Measurements from ENCODE around the gene VGLL4. TPM values are rescaled to one million over a fixed set of nuclear protein-coding genes. Genes with fewer than 3 reads are reported as not detected.
A peak's percentile ranks its signal among the peaks of the same experiment; 100 is the strongest.

The VGLL4 gene
- total RNA-seq, 1 donor from 2014 or later: 48.7 TPM

DNA sequence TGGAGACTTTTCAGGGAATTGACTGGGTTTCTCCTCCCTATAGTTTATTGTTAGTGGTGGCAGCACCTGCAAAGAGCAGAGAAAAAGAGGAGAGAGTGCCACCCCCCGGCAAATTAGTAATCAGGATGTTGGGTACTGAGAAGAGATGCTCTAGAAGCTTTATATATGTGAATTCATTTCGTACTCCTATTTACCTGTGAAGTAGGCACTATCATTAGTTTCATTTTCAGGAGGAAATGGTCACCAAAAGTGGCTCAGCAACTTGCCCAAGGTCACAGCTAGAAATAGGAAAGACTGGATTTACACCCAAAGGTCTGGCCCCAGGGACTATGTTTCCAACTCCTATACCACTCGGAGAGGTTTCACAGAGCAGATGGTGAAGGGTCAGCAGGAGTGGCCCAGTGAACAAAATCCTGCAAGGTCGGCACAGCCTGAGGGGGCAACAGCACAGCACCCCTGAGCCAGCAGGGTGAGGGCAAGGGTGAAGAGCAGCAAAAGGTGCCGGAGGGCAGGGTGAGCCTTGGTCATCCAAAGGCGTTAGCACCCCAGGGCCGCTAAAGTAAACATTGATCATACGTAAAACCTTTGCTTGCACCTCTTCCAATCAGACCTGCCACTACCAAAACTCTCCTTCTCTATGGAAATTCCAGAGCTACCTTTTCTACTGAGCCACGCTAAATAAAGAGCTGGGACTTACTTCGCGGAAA lies 23.6 kb downstream of the VGLL4 start:
- no peak for DNase-seq (ENCODE audit: low spot score)
- peaks cover 4% of the 10 kb centered on the region for H3K9me3 Mint-ChIP-seq
- H3K36me3 Mint-ChIP-seq (ENCODE audit: low read depth): peaks cover 18% of the 10 kb centered on the region
- intact Hi-C loops (cut with micrococcal nuclease): loop anchor here (2.0 to 10.0 kb wide), 4 partner anchors 15 to 1183 kb away; partner anchors contain the start of genes RAF1 and TSEN2
- H3K27me3 Mint-ChIP-seq (ENCODE audit: insufficient read depth): no peaks in the 10 kb centered on the region
- no peak overlapping the region for H3K27ac Mint-ChIP-seq
- H3K4me3 Mint-ChIP-seq: peak overlapping the region; percentile 21
- H3K4me1 Mint-ChIP-seq (ENCODE audit: low read depth): peaks cover 74% of the 10 kb centered on the region

DNA sequence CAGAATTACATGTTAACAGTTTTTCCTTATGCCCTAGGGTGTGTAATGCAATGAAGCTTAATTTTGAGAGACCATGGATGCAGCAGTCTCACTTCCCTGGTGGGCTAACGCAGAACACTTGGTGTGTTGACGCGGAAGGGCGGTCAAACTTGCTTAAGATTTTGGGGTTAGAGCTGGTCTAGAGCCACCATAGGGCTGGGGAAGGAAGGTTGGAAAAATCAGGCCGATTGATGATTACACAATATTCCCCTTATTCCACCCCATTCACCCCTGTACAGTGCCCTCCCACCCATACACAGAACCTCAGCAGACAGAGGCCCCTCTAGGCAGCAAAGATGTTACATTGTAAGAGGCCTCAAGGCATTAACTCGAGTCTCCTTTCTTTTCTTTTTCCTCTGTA lies 24.3 kb downstream of the VGLL4 start:
- no peak overlapping the region for H3K4me3 Mint-ChIP-seq
- intact Hi-C loops (cut with micrococcal nuclease): no loop called here
- peaks cover 67% of the 10 kb centered on the region for H3K4me1 Mint-ChIP-seq (ENCODE audit: low read depth)
- H3K27ac Mint-ChIP-seq: no peak overlapping the region
- H3K36me3 Mint-ChIP-seq (ENCODE audit: low read depth): peaks cover 17% of the 10 kb centered on the region
- peaks cover 4% of the 10 kb centered on the region for H3K9me3 Mint-ChIP-seq
- H3K27me3 Mint-ChIP-seq (ENCODE audit: insufficient read depth): no peaks in the 10 kb centered on the region
- no peak for DNase-seq (ENCODE audit: low spot score)

DNA sequence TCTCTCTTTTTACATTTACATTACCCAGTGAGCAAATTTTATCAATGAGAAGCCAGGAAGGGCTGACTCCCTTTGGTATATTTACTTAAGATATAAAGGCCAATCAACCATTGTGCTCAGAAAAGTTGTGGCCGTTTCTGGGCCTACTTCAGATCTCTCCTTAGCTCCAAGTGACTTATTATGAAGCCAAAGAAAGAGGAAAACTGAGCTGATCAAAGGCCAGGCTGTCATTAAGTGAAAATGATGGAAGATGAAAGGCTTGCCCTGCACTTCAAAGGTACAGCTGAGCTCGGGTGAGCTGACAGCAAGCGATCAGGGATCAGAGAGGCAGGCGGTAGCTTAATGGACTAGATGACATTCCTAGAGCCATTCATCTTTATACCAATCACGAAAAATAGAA lies 24.8 kb downstream of the VGLL4 start:
- no peak overlapping the region for H3K27ac Mint-ChIP-seq
- H3K27me3 Mint-ChIP-seq (ENCODE audit: insufficient read depth): no peaks in the 10 kb centered on the region
- peaks cover 62% of the 10 kb centered on the region for H3K4me1 Mint-ChIP-seq (ENCODE audit: low read depth)
- no peak for DNase-seq (ENCODE audit: low spot score)
- H3K36me3 Mint-ChIP-seq (ENCODE audit: low read depth): peaks cover 12% of the 10 kb centered on the region
- H3K9me3 Mint-ChIP-seq: peaks cover under 1% of the 10 kb centered on the region
- intact Hi-C loops (cut with micrococcal nuclease): no loop called here
- no peak overlapping the region for H3K4me3 Mint-ChIP-seq

DNA sequence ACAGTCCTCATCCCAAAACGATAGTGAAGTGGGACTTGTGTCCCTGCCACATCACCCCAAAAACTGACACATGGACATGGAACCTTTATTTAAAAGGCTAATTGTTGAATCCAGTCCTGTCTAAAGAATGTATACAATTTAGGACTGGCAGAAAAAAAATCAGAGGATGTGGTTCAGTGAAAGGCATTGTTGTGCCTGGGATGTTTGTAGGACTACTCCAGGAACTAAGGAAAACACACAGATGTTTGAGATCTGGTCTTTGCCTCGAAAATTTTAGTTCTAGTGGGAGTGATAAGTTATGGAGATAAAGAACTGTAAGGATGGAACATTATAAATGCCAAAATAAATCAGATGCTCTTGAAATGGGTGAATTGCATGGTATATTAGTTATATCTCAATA lies 27.2 kb downstream of the VGLL4 start:
- Mint-ChIP-seq H3K36me3 (ENCODE audit: low read depth) (peaks cover 5% of the 10 kb centered on the region), H3K4me3 (no peak overlapping the region), H3K27ac (no peak overlapping the region), H3K27me3 (ENCODE audit: insufficient read depth) (no peaks in the 10 kb centered on the region), H3K9me3 (no peaks in the 10 kb centered on the region), H3K4me1 (ENCODE audit: low read depth) (peaks cover 52% of the 10 kb centered on the region)
- no peak for DNase-seq (ENCODE audit: low spot score)
- intact Hi-C loops (cut with micrococcal nuclease): no loop called here

DNA sequence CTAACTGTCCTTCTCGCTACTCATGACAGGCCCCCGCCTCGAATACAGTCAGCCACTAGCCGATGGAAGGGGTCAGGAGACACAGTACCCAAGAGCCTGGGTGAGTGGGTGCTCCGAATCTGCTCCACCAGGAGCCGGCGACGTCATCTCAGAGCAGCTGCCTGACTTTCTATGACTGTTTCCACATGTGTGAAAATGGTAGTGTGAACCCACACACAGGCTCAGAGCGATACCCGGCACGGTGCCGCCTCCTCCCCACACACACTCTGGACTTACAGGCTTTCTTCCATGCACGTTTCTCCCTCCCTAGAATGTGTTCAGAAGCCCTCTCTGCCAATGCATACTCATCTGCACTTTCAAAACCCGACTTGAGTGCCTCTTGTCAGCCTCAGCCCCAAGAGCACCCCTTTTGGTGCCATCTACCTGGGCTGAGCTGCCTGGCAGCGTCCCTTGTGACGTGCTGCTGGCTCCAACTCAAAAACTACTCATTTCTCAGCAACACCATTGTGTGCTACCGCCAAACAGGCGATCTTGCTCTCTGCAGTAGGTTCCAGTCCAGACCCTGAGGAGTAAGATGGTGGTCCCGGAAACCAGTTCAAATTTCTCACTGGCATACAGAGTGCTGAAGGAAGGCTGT lies 29.7 kb downstream of the VGLL4 start:
- Mint-ChIP-seq H3K27me3 (ENCODE audit: insufficient read depth) (no peaks in the 10 kb centered on the region), H3K36me3 (ENCODE audit: low read depth) (peaks cover 1% of the 10 kb centered on the region), H3K4me1 (ENCODE audit: low read depth) (peaks cover 39% of the 10 kb centered on the region), H3K4me3 (no peak overlapping the region), H3K9me3 (no peaks in the 10 kb centered on the region), H3K27ac (no peak overlapping the region)
- no peak for DNase-seq (ENCODE audit: low spot score)
- intact Hi-C loops (cut with micrococcal nuclease): no loop called here

DNA sequence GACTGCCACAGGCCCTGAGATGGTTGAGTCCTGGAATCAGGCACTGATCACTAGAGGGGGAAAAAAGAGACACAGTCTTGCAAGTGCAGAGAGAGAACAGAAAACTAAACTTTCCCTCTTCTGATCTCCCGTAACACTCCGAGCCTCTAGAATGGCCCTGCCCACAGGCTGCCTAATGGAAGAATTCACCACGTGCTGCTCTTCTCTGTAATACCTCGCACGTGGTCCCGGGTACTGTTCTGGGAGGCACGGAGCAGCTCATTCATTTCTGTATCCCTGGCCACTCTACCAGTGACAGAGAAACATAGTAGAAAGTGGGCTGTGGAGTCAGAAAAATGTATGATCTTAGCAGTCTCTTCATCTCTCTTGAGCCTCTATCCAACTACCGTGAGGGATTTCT lies 30.4 kb downstream of the VGLL4 start:
- H3K27me3 Mint-ChIP-seq (ENCODE audit: insufficient read depth): no peaks in the 10 kb centered on the region
- no peak overlapping the region for H3K27ac Mint-ChIP-seq
- no peak for DNase-seq (ENCODE audit: low spot score)
- intact Hi-C loops (cut with micrococcal nuclease): no loop called here
- H3K9me3 Mint-ChIP-seq: no peaks in the 10 kb centered on the region
- peaks cover 1% of the 10 kb centered on the region for H3K36me3 Mint-ChIP-seq (ENCODE audit: low read depth)
- peaks cover 38% of the 10 kb centered on the region for H3K4me1 Mint-ChIP-seq (ENCODE audit: low read depth)
- no peak overlapping the region for H3K4me3 Mint-ChIP-seq

DNA sequence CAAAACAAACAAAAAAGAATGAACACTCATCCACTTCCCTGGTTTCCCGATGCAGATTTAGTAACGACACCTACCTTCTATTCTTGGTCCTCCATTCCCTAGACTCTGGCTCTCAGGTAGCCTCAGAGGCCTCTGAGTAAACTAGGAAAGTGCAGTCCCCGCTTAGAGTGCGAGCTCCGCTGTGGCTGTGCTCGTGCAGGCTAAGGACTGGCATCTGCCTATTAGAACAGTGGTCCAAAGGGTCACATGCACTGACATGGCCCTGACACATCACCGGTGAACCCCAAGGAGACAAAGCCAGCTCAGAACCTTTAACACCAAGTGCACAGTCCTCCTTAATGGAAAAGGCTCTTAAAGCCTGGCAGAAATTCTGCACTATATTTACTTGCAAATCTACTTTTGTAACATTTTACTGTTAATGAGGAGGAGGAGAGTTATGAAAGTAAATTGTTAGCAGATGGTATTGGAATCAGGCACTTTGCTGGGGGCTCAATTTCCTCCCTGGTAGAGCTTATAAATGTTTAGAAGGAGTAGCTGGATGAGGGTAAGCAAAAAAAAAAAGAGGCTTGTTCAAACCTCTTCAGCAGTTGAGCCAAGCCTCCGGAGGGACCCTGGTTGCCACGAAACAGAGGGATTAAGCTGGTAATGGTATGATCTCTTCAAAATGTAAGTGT lies 31.1 kb downstream of the VGLL4 start:
- H3K27ac Mint-ChIP-seq: no peak overlapping the region
- no peaks in the 10 kb centered on the region for H3K27me3 Mint-ChIP-seq (ENCODE audit: insufficient read depth)
- no peaks in the 10 kb centered on the region for H3K9me3 Mint-ChIP-seq
- H3K4me1 Mint-ChIP-seq (ENCODE audit: low read depth): peaks cover 41% of the 10 kb centered on the region
- intact Hi-C loops (cut with micrococcal nuclease): no loop called here
- DNase-seq (ENCODE audit: low spot score): no peak
- peaks cover 1% of the 10 kb centered on the region for H3K36me3 Mint-ChIP-seq (ENCODE audit: low read depth)
- no peak overlapping the region for H3K4me3 Mint-ChIP-seq

DNA sequence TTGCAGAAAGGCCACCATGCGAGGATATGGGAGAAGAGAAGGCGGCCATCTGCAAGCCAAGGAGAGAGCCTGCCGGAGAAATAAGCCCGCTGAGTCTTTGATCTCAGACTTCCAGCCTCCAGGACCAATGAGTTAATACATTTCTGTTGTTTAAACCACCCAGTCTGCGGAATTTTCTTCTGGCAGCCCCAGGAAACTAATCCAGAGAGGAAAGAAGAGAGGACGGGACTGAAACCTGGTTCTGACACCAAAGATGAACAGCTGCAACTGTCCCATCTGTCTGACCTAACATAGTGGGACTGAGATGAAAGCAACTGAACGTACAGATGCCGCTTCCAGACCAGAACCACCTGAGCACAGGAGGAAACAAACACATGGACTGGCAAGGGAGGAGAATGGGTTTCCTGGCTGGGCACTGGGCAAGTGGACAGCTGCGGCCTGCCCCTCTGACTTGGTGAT lies 32.3 kb downstream of the VGLL4 start:
- Mint-ChIP-seq H3K4me3 (no peak overlapping the region), H3K27ac (no peak overlapping the region), H3K27me3 (ENCODE audit: insufficient read depth) (no peaks in the 10 kb centered on the region), H3K36me3 (ENCODE audit: low read depth) (peaks cover 10% of the 10 kb centered on the region), H3K4me1 (ENCODE audit: low read depth) (peaks cover 43% of the 10 kb centered on the region), H3K9me3 (no peaks in the 10 kb centered on the region)
- intact Hi-C loops (cut with micrococcal nuclease): no loop called here
- no peak for DNase-seq (ENCODE audit: low spot score)

DNA sequence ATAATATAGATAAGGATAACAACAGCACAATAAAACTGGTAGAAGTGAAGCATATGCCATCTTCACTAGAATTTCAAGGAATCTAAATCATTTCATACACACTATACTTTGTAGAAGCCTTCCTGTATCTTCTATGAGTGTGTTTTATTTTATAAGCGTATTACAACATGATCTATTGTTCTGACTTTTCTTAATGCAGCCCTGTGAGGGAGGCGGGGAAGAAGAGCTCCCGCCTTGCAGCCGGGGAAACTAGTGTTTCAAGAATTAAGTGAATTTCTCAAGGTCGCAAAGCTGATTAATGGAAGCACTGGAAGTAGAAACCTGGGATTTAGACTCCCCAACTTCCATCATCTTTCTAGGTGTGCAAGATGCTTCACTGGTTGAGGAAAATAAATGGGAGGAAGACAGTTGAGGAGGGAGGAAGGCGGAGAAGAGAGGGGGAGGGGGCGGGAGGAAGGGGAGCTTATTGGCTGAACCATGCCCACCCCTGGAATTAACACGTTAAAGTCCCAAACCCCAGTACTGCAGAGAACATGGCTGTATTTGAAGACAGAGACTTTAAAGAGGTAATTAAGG lies 32.9 kb downstream of the VGLL4 start:
- no peaks in the 10 kb centered on the region for H3K9me3 Mint-ChIP-seq
- no peak for DNase-seq (ENCODE audit: low spot score)
- H3K4me1 Mint-ChIP-seq (ENCODE audit: low read depth): peaks cover 45% of the 10 kb centered on the region

DNA sequence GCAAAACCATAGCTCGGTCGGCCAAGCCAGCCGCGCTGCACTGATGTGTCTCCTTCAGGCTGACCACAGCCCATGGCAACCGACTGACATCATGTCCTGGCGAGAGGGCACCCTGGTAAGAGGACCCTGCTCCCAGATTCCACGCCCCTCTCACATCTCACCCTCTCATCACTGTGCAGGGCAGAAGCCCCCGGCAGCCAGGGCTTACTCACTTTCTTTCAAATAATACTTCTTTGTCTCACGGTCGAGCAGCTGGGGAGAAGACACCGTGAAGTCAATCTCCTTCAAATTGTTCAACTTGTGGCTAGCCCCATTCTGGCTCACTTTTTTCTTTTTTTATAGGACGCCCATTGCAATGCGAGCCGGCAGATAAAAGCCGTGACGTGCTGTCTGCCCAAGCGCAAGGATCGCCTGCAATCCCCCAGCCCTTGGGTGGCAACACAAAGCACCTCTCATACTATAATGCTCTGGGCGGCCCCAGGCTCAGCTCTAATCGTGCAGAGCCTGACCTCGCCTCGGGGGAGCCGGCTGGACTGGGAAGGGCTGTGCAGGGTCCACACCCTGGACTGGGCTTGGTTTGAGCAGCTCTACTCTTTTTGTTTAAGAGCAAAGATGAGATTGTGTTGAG lies 33.6 kb downstream of the VGLL4 start:
- Mint-ChIP-seq H3K27ac (no peak overlapping the region), H3K9me3 (no peaks in the 10 kb centered on the region), H3K4me3 (no peak overlapping the region), H3K36me3 (ENCODE audit: low read depth) (peaks cover 13% of the 10 kb centered on the region), H3K27me3 (ENCODE audit: insufficient read depth) (no peaks in the 10 kb centered on the region), H3K4me1 (ENCODE audit: low read depth) (peaks cover 46% of the 10 kb centered on the region)
- DNase-seq (ENCODE audit: low spot score): no peak
- intact Hi-C loops (cut with micrococcal nuclease): no loop called here

More for the DNA sequence above, 32.9 kb downstream of the VGLL4 start:
- intact Hi-C loops (cut with micrococcal nuclease): no loop called here
- Mint-ChIP-seq H3K27me3 (ENCODE audit: insufficient read depth) (no peaks in the 10 kb centered on the region), H3K4me3 (no peak overlapping the region), H3K27ac (no peak overlapping the region), H3K36me3 (ENCODE audit: low read depth) (peaks cover 9% of the 10 kb centered on the region)

DNA sequence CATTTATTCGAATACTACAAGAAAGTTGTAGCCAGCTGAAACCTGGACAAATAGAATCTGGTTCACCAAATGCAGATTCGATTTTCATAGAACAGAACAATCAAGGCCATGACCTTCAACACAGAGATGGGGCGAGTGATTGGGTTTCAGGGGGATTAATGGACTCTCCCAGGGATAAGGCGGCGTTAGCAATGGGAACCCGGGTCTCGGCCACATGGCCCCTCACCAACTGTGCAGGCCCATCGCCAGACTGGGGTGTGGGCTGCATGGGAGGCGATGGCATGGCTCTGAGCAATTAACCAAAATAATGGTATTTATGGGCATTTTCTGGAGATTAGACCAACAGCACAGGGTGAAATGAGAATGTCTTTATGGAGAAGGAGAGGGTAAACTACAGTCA lies 34.2 kb downstream of the VGLL4 start:
- peaks cover 47% of the 10 kb centered on the region for H3K4me1 Mint-ChIP-seq (ENCODE audit: low read depth)
- no peaks in the 10 kb centered on the region for H3K9me3 Mint-ChIP-seq
- H3K4me3 Mint-ChIP-seq: no peak overlapping the region
- no peak for DNase-seq (ENCODE audit: low spot score)
- no peak overlapping the region for H3K27ac Mint-ChIP-seq
- peaks cover 13% of the 10 kb centered on the region for H3K36me3 Mint-ChIP-seq (ENCODE audit: low read depth)
- no peaks in the 10 kb centered on the region for H3K27me3 Mint-ChIP-seq (ENCODE audit: insufficient read depth)
- intact Hi-C loops (cut with micrococcal nuclease): no loop called here

DNA sequence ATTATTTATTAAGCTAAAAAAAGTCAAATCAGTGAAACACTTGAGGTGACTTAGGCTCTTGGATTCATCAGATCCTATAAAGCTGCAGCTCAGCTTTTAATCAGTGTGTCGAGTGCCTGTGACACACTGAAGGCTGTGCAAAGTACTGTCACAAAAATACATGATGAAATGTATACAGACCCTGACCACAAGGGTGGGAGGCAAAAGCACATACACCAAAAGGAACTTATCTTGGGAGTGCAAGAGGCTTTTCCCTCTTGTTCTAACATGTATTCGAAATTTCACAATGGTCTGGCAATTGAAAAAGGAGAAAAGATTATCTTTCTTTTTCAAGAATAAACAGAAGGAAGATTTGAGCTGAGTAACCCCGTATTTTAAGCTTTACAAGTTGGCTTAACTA lies 35.9 kb downstream of the VGLL4 start:
- H3K27me3 Mint-ChIP-seq (ENCODE audit: insufficient read depth): no peaks in the 10 kb centered on the region
- H3K9me3 Mint-ChIP-seq: no peaks in the 10 kb centered on the region

More for the DNA sequence above, 35.9 kb downstream of the VGLL4 start:
- H3K4me1 Mint-ChIP-seq (ENCODE audit: low read depth): peaks cover 47% of the 10 kb centered on the region
- intact Hi-C loops (cut with micrococcal nuclease): no loop called here
- peaks cover 13% of the 10 kb centered on the region for H3K36me3 Mint-ChIP-seq (ENCODE audit: low read depth)
- H3K4me3 Mint-ChIP-seq: no peak overlapping the region
- DNase-seq (ENCODE audit: low spot score): no peak
- H3K27ac Mint-ChIP-seq: no peak overlapping the region

All from activated T-helper 1 cell treated with anti-CD3 and anti-CD28 coated beads, Interleukin-12 subunit alpha, Interleukin-12 subunit beta, Interleukin-2, Interleukin-4 antibody, amounts not matched to agents 30 ng/mL and 10 ng/mL and 1 ng/mL, durations not matched to agents 14 hours and 24 hours and 36 hours (primary cell).